SIG-M5 (cell line): Measurements from ENCODE around the gene CNTN4.

Experiments used
- DNase-seq: peaks from one replicate; lab custom pipeline; 2025; lab: John Stamatoyannopoulos, UW

The CNTN4 gene

GRCh38 chr3:3064297-3064696 lies 965.6 kb downstream of the CNTN4 start:
- DNase-seq: no peak

- DNase-seq: no peak
Measured at GRCh38 chr3:3065876-3066275, 967.2 kb downstream of the CNTN4 start.

- no peak for DNase-seq
Measured at GRCh38 chr3:3066378-3066777, 967.7 kb downstream of the CNTN4 start.

GRCh38 chr3:3066910-3067309 lies 968.2 kb downstream of the CNTN4 start:
- DNase-seq: no peak

GRCh38 chr3:3068358-3068881 lies 969.8 kb downstream of the CNTN4 start:
- DNase-seq: no peak

GRCh38 chr3:3069723-3070122 lies 971.1 kb downstream of the CNTN4 start:
- DNase-seq: no peak

GRCh38 chr3:3071136-3071535 lies 972.5 kb downstream of the CNTN4 start:
- DNase-seq: no peak

- no peak for DNase-seq
Measured at GRCh38 chr3:3074551-3075257, 976.0 kb downstream of the CNTN4 start.

GRCh38 chr3:3080309-3080708 lies 981.6 kb downstream of the CNTN4 start:
- DNase-seq: no peak

GRCh38 chr3:3081381-3082233 lies 982.9 kb downstream of the CNTN4 start:
- DNase-seq: no peak

- DNase-seq: no peak
Measured at GRCh38 chr3:3082234-3082924, 983.7 kb downstream of the CNTN4 start.

GRCh38 chr3:3084890-3085289 lies 986.2 kb downstream of the CNTN4 start:
- DNase-seq: no peak

- no peak for DNase-seq
Measured at GRCh38 chr3:3085782-3086181, 987.1 kb downstream of the CNTN4 start.

GRCh38 chr3:3086239-3086638 lies 987.6 kb downstream of the CNTN4 start:
- no peak for DNase-seq

GRCh38 chr3:3087279-3087678 lies 988.6 kb downstream of the CNTN4 start:
- DNase-seq: no peak

GRCh38 chr3:3087716-3088465 lies 989.2 kb downstream of the CNTN4 start:
- no peak for DNase-seq

GRCh38 chr3:3089017-3089416 lies 990.4 kb downstream of the CNTN4 start:
- DNase-seq: no peak

- DNase-seq: no peak
Measured at GRCh38 chr3:3097958-3098357, 999.3 kb downstream of the CNTN4 start.

- no peak for DNase-seq
Measured at GRCh38 chr3:3101660-3102458, 1003.2 kb downstream of the CNTN4 start.

- DNase-seq: no peak
Measured at GRCh38 chr3:3102751-3103150, 1004.1 kb downstream of the CNTN4 start.

GRCh38 chr3:3105246-3105645 lies 1006.6 kb downstream of the CNTN4 start:
- no peak for DNase-seq
